ENCODE results near the gene SH3BP1. TPM values are rescaled to one million over a fixed set of nuclear protein-coding genes. Genes with fewer than 3 reads are reported as not detected.

SH3BP1 gene
- total RNA-seq, 6 experiments from 2014 or later, result 15.9 to 26.3 (median 23.0) TPM

GRCh38 chr22:37674248-37674647, 34.8 kb downstream of the SH3BP1 start:
- Mint-ChIP-seq H3K9me3 (no peaks in the 10 kb centered on the region), H3K27ac (peak overlapping the region; percentile 91), H3K4me3 (peak overlapping the region; percentile 37), H3K27me3 (ENCODE audit: insufficient read depth) (peaks cover 17% of the 10 kb centered on the region), H3K36me3 (ENCODE audit: low read depth) (peaks cover 24% of the 10 kb centered on the region), H3K4me1 (ENCODE audit: low read depth) (peaks cover 22% of the 10 kb centered on the region)
- TF ChIP-seq, protein P1, sequence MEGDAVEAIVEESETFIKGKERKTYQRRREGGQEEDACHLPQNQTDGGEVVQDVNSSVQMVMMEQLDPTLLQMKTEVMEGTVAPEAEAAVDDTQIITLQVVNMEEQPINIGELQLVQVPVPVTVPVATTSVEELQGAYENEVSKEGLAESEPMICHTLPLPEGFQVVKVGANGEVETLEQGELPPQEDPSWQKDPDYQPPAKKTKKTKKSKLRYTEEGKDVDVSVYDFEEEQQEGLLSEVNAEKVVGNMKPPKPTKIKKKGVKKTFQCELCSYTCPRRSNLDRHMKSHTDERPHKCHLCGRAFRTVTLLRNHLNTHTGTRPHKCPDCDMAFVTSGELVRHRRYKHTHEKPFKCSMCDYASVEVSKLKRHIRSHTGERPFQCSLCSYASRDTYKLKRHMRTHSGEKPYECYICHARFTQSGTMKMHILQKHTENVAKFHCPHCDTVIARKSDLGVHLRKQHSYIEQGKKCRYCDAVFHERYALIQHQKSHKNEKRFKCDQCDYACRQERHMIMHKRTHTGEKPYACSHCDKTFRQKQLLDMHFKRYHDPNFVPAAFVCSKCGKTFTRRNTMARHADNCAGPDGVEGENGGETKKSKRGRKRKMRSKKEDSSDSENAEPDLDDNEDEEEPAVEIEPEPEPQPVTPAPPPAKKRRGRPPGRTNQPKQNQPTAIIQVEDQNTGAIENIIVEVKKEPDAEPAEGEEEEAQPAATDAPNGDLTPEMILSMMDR (IDR thresholded peaks at IDR 0.05), result no peak
- no peak for DNase-seq

- peaks cover 27% of the 10 kb centered on the region for H3K4me1 Mint-ChIP-seq (ENCODE audit: low read depth)
- peak within 1 kb of the TSS; percentile 95 for H3K4me3 Mint-ChIP-seq
- H3K27me3 Mint-ChIP-seq (ENCODE audit: insufficient read depth), result peaks cover 21% of the 10 kb centered on the region
- peak; percentile 98 for DNase-seq
- H3K9me3 Mint-ChIP-seq, result no peaks in the 10 kb centered on the region
- peaks cover 31% of the 10 kb centered on the region for H3K36me3 Mint-ChIP-seq (ENCODE audit: low read depth)
- H3K27ac Mint-ChIP-seq, result peak within 1 kb of the TSS; percentile 91
- TF ChIP-seq, protein P1 (IDR thresholded peaks at IDR 0.05), result no peak; the same call in 1 of the 2 replicates
Observed at GRCh38 chr22:37674951-37675929, 35.8 kb downstream of the SH3BP1 start, which contains the start of gene LGALS1. Gene LGALS1 (plus strand): TSS chr22:37675636. CDS start chr22:37675703, 67 bp downstream.

GRCh38 chr22:37675930-37676735, 36.7 kb downstream of the SH3BP1 start:
- peak overlapping the region; percentile 91 for H3K27ac Mint-ChIP-seq
- peak; percentile 32 for DNase-seq

GRCh38 chr22:37676736-37677492, 37.4 kb downstream of the SH3BP1 start:
- Mint-ChIP-seq H3K9me3 (no peaks in the 10 kb centered on the region), H3K27me3 (ENCODE audit: insufficient read depth) (peaks cover 29% of the 10 kb centered on the region), H3K27ac (peak overlapping the region; percentile 94), H3K36me3 (ENCODE audit: low read depth) (peaks cover 31% of the 10 kb centered on the region), H3K4me3 (peak overlapping the region; percentile 95), H3K4me1 (ENCODE audit: low read depth) (peaks cover 43% of the 10 kb centered on the region)
- DNase-seq, result peak; percentile 96
- TF ChIP-seq, protein P1 (IDR thresholded peaks at IDR 0.05), result no peak

More at GRCh38 chr22:37675930-37676735, 36.7 kb downstream of the SH3BP1 start:
- Mint-ChIP-seq H3K4me3 (peak overlapping the region; percentile 95), H3K27me3 (ENCODE audit: insufficient read depth) (peaks cover 23% of the 10 kb centered on the region), H3K36me3 (ENCODE audit: low read depth) (peaks cover 31% of the 10 kb centered on the region), H3K9me3 (no peaks in the 10 kb centered on the region), H3K4me1 (ENCODE audit: low read depth) (peaks cover 36% of the 10 kb centered on the region)
- TF ChIP-seq, protein P1 (IDR thresholded peaks at IDR 0.05), result no peak
